PC-3 (cell line): Measurements from ENCODE around the gene TRRAP.

ENCODE experiments used
- EZH2 ChIP-seq: fragments of 300-600 bp; sonication (generic); IDR thresholded peaks from one replicate; pipeline ENCODE4 v1.6.1; 2017; ENCODE audit warnings: antibody characterized with exemption, mild to moderate bottlenecking, low read length; ENCODE audit not compliant: unreplicated experiment
- TF ChIP-seq, protein P1 (sequence below): fragments of 300-600 bp; sonication (generic); conservative IDR thresholded peaks from 2 replicates; pipeline ENCODE4 v1.5.1; 2017; ENCODE audit warnings: antibody characterized with exemption, low read depth, mild to moderate bottlenecking, low read length

DNA sequence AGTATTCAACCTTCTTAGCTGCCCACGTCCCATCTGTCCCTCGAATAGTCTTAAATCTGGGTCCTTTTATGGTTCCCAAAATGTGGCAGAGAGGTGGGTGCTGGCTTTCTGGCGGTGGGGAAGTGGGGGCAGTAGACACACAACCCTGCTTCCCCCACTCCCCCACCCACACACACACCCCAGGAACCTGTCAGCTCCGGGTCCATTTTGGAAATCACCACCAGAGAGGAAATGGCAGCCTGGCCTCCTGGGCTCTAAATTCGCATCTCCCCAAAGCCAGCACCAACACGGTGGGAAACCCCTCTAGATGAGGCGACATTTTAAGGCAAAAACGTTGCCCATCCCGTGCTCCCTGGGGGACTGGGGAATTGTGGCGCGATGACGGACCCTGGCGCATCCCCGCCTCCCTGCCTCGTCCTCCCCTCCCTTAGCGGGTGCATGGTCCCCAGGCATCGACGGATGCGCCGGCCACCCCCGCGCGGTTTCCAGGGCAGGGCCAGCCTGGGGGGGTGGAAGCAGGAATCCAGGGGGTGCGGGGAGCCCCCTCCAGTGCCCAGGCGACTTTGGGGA lies 9.2 kb upstream of the TRRAP start:
- TF ChIP-seq, protein P1, sequence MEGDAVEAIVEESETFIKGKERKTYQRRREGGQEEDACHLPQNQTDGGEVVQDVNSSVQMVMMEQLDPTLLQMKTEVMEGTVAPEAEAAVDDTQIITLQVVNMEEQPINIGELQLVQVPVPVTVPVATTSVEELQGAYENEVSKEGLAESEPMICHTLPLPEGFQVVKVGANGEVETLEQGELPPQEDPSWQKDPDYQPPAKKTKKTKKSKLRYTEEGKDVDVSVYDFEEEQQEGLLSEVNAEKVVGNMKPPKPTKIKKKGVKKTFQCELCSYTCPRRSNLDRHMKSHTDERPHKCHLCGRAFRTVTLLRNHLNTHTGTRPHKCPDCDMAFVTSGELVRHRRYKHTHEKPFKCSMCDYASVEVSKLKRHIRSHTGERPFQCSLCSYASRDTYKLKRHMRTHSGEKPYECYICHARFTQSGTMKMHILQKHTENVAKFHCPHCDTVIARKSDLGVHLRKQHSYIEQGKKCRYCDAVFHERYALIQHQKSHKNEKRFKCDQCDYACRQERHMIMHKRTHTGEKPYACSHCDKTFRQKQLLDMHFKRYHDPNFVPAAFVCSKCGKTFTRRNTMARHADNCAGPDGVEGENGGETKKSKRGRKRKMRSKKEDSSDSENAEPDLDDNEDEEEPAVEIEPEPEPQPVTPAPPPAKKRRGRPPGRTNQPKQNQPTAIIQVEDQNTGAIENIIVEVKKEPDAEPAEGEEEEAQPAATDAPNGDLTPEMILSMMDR = no peak
- TF ChIP-seq EZH2 = no peak
